Liver (tissue), 9 donors: ENCODE results near the gene RAB35. TPM values are rescaled to one million over a fixed set of nuclear protein-coding genes. Genes with fewer than 3 reads are reported as not detected.

Experiments
- DNase-seq: peaks from one replicate; pipeline ENCODE4 v3.0.0-alpha.2; 2017; ENCODE audit warnings: low spot score
- H3K27ac ChIP-seq, 2 donors: one replicate each; pipeline ENCODE4 v1.7.0; 2013; ENCODE audit warnings: inconsistent platforms in 2 of 2, low read length in 2 of 2, control low read depth in 1 of 2, low read depth in 1 of 2, mild to moderate bottlenecking in 1 of 2
- H3K27me3 ChIP-seq, 4 donors: one replicate each; pipeline versions ENCODE4 v1.6.1 to v1.7.0; 2013; ENCODE audit warnings: low read length in 3 of 4, inconsistent platforms in 1 of 4, mild to moderate bottlenecking in 1 of 4, moderate library complexity in 1 of 4; ENCODE audit not compliant: control insufficient read depth in 4 of 4, insufficient read depth in 4 of 4
- H3K36me3 ChIP-seq, 4 donors: one replicate each; pipeline versions ENCODE4 v1.6.1 to v1.7.0; 2013; ENCODE audit warnings: low read length in 3 of 4, mild to moderate bottlenecking in 3 of 4, low read depth in 1 of 4, moderate library complexity in 1 of 4; ENCODE audit not compliant: control insufficient read depth in 4 of 4, insufficient read depth in 3 of 4
- H3K4me1 ChIP-seq, 4 donors: one replicate each; pipeline versions ENCODE4 v1.6.1 to v1.7.0; 2013; ENCODE audit warnings: low read length in 3 of 4, mild to moderate bottlenecking in 3 of 4, moderate library complexity in 1 of 4; ENCODE audit not compliant: control insufficient read depth in 4 of 4, insufficient read depth in 4 of 4
- H3K4me3 ChIP-seq, 3 donors: one replicate each; pipeline versions ENCODE4 v1.6.1 to v1.7.0; 2013; ENCODE audit warnings: low read length in 3 of 3, control low read depth in 1 of 3, low read depth in 1 of 3, mild to moderate bottlenecking in 1 of 3
- H3K9ac ChIP-seq, 2 donors: one replicate each; pipeline ENCODE4 v1.7.0; 2013; ENCODE audit warnings: low read length in 2 of 2, mild to moderate bottlenecking in 2 of 2, moderate library complexity in 2 of 2, control low read depth in 1 of 2, low read depth in 1 of 2
- H3K9me3 ChIP-seq, 4 donors: one replicate each; pipeline versions ENCODE4 v1.6.1 to v1.7.0; 2013; ENCODE audit warnings: low read length in 3 of 4; ENCODE audit not compliant: control insufficient read depth in 4 of 4
- ATF3 ChIP-seq: IDR thresholded peaks from 2 replicates; pipeline ENCODE4 v1.6.1; 2016; ENCODE audit warnings: antibody characterized with exemption
- EGR1 ChIP-seq, 2 donors: IDR thresholded peaks; 2 replicates each; pipeline ENCODE4 v1.6.1; 2016 to 2018; ENCODE audit warnings: antibody characterized with exemption in 2 of 2, low read depth in 2 of 2
- FOXA1 ChIP-seq: IDR thresholded peaks from 2 replicates; pipeline ENCODE4 v1.6.1; 2016; ENCODE audit warnings: antibody characterized with exemption
- FOXA2 ChIP-seq: IDR thresholded peaks from 2 replicates; pipeline ENCODE4 v1.6.1; 2016; ENCODE audit warnings: antibody characterized with exemption
- HNF4A ChIP-seq, 2 donors: conservative IDR thresholded peaks; 2 replicates each; pipeline ENCODE4 v1.6.1; 2016; ENCODE audit warnings: antibody characterized with exemption in 2 of 2, mild to moderate bottlenecking in 2 of 2
- HNF4G ChIP-seq: IDR thresholded peaks from 2 replicates; pipeline ENCODE4 v1.6.1; 2016; ENCODE audit warnings: antibody characterized with exemption
- JUND ChIP-seq, 2 donors: IDR thresholded peaks; 2 replicates each; pipeline ENCODE4 v1.6.1; 2016; ENCODE audit warnings: antibody characterized with exemption in 2 of 2
- MAX ChIP-seq: IDR thresholded peaks from 2 replicates; pipeline ENCODE4 v1.6.1; 2016; ENCODE audit warnings: antibody characterized with exemption
- RAD21 ChIP-seq, 2 donors: IDR thresholded peaks; 2 replicates each; pipeline ENCODE4 v1.6.1; 2016; ENCODE audit warnings: antibody characterized with exemption in 2 of 2, mild to moderate bottlenecking in 2 of 2
- REST ChIP-seq: IDR thresholded peaks from 2 replicates; pipeline ENCODE4 v1.6.1; 2016; ENCODE audit warnings: antibody characterized with exemption, mild to moderate bottlenecking
- RXRA ChIP-seq, 2 donors: IDR thresholded peaks; 2 replicates each; pipeline ENCODE4 v1.6.1; 2017 to 2018; ENCODE audit warnings: antibody characterized with exemption in 2 of 2, mild to moderate bottlenecking in 1 of 2
- SP1 ChIP-seq: IDR thresholded peaks from 2 replicates; pipeline ENCODE4 v1.6.1; 2018; ENCODE audit warnings: antibody characterized with exemption, mild to moderate bottlenecking
- ZBTB33 ChIP-seq: IDR thresholded peaks from 2 replicates; pipeline ENCODE4 v1.6.1; 2016; ENCODE audit warnings: antibody characterized with exemption
- WGBS: extraction: QIAGEN DNeasy Blood & Tissue Kit; methylation state at CpG from one replicate; pipeline ENCODE4 v1.1.7; 2013; 5-methylcytosine and 5-hydroxymethylcytosine counted together
- polyA plus RNA-seq, 2 donors: library from polyadenylated mRNA; stranded (reverse) in 1 of 2; unstranded in 1 of 2; fragments of 200-250 nt in 1 of 2; fragments of >200 nt in 1 of 2; fragmentation: Nextera tagmentation in 1 of 2; extraction: Ambion mirVana in 1 of 2; gene quantifications; one replicate each; pipeline versions ENCODE4 v1.2.1 to v1.2.3, GENCODE V29; 2013 to 2015
- total RNA-seq, 2 donors: library from RNA; depleted of rRNA; stranded (reverse); fragments of >200 nt; gene quantifications; one replicate each; pipeline ENCODE4 v1.2.3, GENCODE V29; 2014
- donor health status: healthy.
- donor health status: healthy.
- donor health status: healthy.
- donor health status: healthy.
- donor health status: healthy.

Gene RAB35
- total and polyA plus RNA-seq, 4 donors: 7.4 to 14.4 (median 10.2) TPM

- TF ChIP-seq ZBTB33: no peak
- peak; percentile 17 to 68 for TF ChIP-seq HNF4A (conservative IDR thresholded peaks at IDR 0.05)
- peak; percentile 40 to 52 for TF ChIP-seq JUND (IDR thresholded peaks at IDR 0.05)
- peak in 1 of 2 donors; percentile 53 for TF ChIP-seq EGR1 (IDR thresholded peaks at IDR 0.05; ENCODE audit: low read depth in 2 of 2)
Observed at GRCh38 chr12:120086801-120087621, 29.5 kb downstream of the RAB35 start (continued).

- no peak for DNase-seq
- TF ChIP-seq HNF4G: no peak
- no peak for TF ChIP-seq FOXA2
- no peak for TF ChIP-seq REST
- no peak for TF ChIP-seq RAD21 (IDR thresholded peaks at IDR 0.05)
- TF ChIP-seq ZBTB33: no peak
- TF ChIP-seq JUND (IDR thresholded peaks at IDR 0.05): no peak
- Histone ChIP-seq H3K4me1 (peaks cover 0 to 13% (median 9%) of the 10 kb centered on the region in 4 donors), H3K36me3 (no peaks in the 10 kb centered on the region), H3K4me3 (no peak overlapping the region), H3K9ac (peak overlapping the region in 1 of 2 donors; percentile 67), H3K27ac (no peak overlapping the region), H3K9me3 (no peaks in the 10 kb centered on the region), H3K27me3 (no peaks in the 10 kb centered on the region)
- WGBS: 74% methylated on average over 6 of the region's 6 CpGs
Observed at GRCh38 chr12:120085920-120086645, 30.5 kb downstream of the RAB35 start.

GRCh38 chr12:120081641-120082040 is 34.9 kb downstream of the RAB35 start:
- no peak overlapping the region for H3K27ac ChIP-seq
- peaks cover 0 to 3% (median 1%) of the 10 kb centered on the region in 4 donors for H3K4me1 ChIP-seq
- no peak for DNase-seq
- 97% methylated on average over 2 of the region's 2 CpGs for WGBS
- no peaks in the 10 kb centered on the region for H3K36me3 ChIP-seq
- H3K27me3 ChIP-seq: no peaks in the 10 kb centered on the region
- no peak overlapping the region for H3K9ac ChIP-seq
- H3K4me3 ChIP-seq: no peak overlapping the region
- H3K9me3 ChIP-seq: no peaks in the 10 kb centered on the region
- no peak for TF ChIP-seq REST
- TF ChIP-seq RXRA (IDR thresholded peaks at IDR 0.05): no peak
- TF ChIP-seq FOXA1: no peak
- no peak for TF ChIP-seq JUND (IDR thresholded peaks at IDR 0.05)
- no peak for TF ChIP-seq RAD21 (IDR thresholded peaks at IDR 0.05)
- TF ChIP-seq SP1: no peak
- no peak for TF ChIP-seq ATF3
- no peak for TF ChIP-seq MAX
- TF ChIP-seq ZBTB33: no peak
- TF ChIP-seq FOXA2: no peak
